DMS114 treated with DMSO at 0.1 percent for 48 hours (cell line): ENCODE measurements around the gene MTHFSD.

Source experiments
- DNase-seq: peaks from one replicate; lab custom pipeline; 2025; ENCODE audit not compliant: unreplicated experiment; lab: John Stamatoyannopoulos, UW

Gene MTHFSD

GRCh38 chr16:86584071-86584685 is 29.1 kb upstream of the MTHFSD start:
- no peak for DNase-seq

GRCh38 chr16:86581458-86581857 is 26.4 kb upstream of the MTHFSD start:
- DNase-seq = no peak

GRCh38 chr16:86580791-86581170 is 25.7 kb upstream of the MTHFSD start:
- DNase-seq = no peak

- no peak for DNase-seq
Observed at GRCh38 chr16:86580063-86580790, 25.2 kb upstream of the MTHFSD start.

- DNase-seq = no peak
Observed at GRCh38 chr16:86579268-86580062, 24.4 kb upstream of the MTHFSD start.

GRCh38 chr16:86578611-86579267 is 23.7 kb upstream of the MTHFSD start:
- DNase-seq = no peak

- DNase-seq = no peak
Observed at GRCh38 chr16:86578061-86578599, 23.1 kb upstream of the MTHFSD start, which contains the start of gene FOXL1. Gene FOXL1 (plus strand): TSS chr16:86578549. CDS start chr16:86578724, 175 bp downstream.

- DNase-seq = no peak
Observed at GRCh38 chr16:86577314-86577971, 22.4 kb upstream of the MTHFSD start.

GRCh38 chr16:86576591-86577313 is 21.7 kb upstream of the MTHFSD start:
- no peak for DNase-seq

GRCh38 chr16:86575754-86576557 is 20.9 kb upstream of the MTHFSD start:
- peak; percentile 70 for DNase-seq

GRCh38 chr16:86575095-86575685 is 20.2 kb upstream of the MTHFSD start:
- no peak for DNase-seq

- DNase-seq = no peak
Observed at GRCh38 chr16:86574646-86575045, 19.6 kb upstream of the MTHFSD start.

- DNase-seq = no peak
Observed at GRCh38 chr16:86573646-86574508, 18.8 kb upstream of the MTHFSD start.

GRCh38 chr16:86573215-86573614 is 18.2 kb upstream of the MTHFSD start:
- DNase-seq = no peak

- no peak for DNase-seq
Observed at GRCh38 chr16:86572606-86573005, 17.6 kb upstream of the MTHFSD start.

GRCh38 chr16:86572041-86572521 is 17.0 kb upstream of the MTHFSD start:
- DNase-seq = no peak

- no peak for DNase-seq
Observed at GRCh38 chr16:86571530-86571915, 16.5 kb upstream of the MTHFSD start.
